Muscle of back (tissue), 13 donors: ENCODE data around the gene OR52E2. TPM values are rescaled to one million over a fixed set of nuclear protein-coding genes. Genes with fewer than 3 reads are reported as not detected.
"Not testable (repeated sequence)": the region's sequence is repeated elsewhere in the genome, so short reads cannot be mapped to it uniquely, and the experiment has no call there.

Source experiments
- DNase-seq, 3 donors: peaks; one replicate each; pipeline versions ENCODE4 v3.0.0 to v3.0.0-alpha.2; 2013
- long read RNA-seq, 9 donors: transcript quantifications; one replicate each; lab custom pipeline, GENCODE V29; 2026
- polyA plus RNA-seq, 10 donors: library from polyadenylated mRNA; unstranded; fragments of 120-200 nt; gene quantifications; one replicate each; pipeline ENCODE4 v1.2.1, GENCODE V29; 2013; ENCODE audit not compliant: insufficient read length in 10 of 10

The OR52E2 gene
- polyA plus RNA-seq: not detected
- long read RNA-seq, donor 1: 0 reads
- long read RNA-seq, donor 2: 0 reads
- long read RNA-seq, donor 3, partial matches to known transcripts: 0 of 1 reads
- long read RNA-seq, donor 3, other reads (novel, unspliced or antisense): 0 of 1 reads
- long read RNA-seq, donor 4: 0 reads
- long read RNA-seq, donor 5: 0 reads
- long read RNA-seq, donor 6: 0 reads
- long read RNA-seq, donor 7, partial matches to known transcripts: 0 of 1 reads
- long read RNA-seq, donor 7, other reads (novel, unspliced or antisense): 0 of 1 reads
- long read RNA-seq, donor 8: 0 reads
- long read RNA-seq, donor 9: 0 reads

DNA sequence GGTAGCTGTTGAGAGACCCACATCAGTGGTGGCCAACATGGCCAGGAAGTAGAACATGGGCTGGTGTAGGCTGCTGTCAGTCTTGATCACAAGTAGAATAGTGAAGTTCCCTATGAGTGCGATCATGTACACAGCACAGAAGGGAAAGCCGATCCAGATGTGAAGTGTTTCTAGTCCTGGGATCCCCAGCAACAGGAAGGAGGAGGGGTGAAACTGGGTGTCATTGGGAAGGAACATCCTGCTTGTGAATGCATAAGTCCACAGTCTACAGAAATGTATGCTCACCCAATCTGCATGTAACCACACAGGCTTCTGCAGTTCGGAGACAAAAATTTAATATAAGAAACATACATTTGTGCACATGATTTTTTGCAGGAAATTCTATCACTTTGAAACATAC lies at the start of gene OR52E2:
TSS of gene OR52E2 (minus strand) at position 237 of the 400 bp plus-strand sequence. CDS start at position 237, 0 bp downstream.
- no peak for DNase-seq

GRCh38 chr11:5107285-5107684 lies 47.9 kb upstream of the OR52E2 start:
- DNase-seq: no peak

- DNase-seq: no peak
These were observed 43.6 kb upstream of the OR52E2 start for GRCh38 chr11:5103066-5103465.

- DNase-seq: no peak
These were observed 42.8 kb upstream of the OR52E2 start for GRCh38 chr11:5102246-5102645.

DNA sequence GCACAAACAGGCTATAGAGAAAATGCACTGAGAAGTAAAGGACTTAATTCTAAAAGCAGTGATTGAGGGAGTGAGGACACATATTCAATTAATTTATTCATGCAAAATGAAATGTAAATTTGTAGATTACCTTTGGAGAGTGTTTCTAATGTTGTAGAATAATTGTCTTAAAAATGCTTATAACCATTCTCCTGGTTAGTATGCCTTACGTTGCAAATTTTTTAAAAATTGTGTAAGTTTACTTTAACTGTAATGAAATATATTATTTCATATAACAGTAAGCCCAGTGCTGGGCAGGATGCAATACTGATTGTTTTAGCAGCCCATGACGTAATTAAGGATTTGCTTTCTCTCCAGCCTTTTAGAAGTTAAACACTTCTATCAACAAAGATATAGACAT lies 36.6 kb upstream of the OR52E2 start:
- no peak for DNase-seq

DNA sequence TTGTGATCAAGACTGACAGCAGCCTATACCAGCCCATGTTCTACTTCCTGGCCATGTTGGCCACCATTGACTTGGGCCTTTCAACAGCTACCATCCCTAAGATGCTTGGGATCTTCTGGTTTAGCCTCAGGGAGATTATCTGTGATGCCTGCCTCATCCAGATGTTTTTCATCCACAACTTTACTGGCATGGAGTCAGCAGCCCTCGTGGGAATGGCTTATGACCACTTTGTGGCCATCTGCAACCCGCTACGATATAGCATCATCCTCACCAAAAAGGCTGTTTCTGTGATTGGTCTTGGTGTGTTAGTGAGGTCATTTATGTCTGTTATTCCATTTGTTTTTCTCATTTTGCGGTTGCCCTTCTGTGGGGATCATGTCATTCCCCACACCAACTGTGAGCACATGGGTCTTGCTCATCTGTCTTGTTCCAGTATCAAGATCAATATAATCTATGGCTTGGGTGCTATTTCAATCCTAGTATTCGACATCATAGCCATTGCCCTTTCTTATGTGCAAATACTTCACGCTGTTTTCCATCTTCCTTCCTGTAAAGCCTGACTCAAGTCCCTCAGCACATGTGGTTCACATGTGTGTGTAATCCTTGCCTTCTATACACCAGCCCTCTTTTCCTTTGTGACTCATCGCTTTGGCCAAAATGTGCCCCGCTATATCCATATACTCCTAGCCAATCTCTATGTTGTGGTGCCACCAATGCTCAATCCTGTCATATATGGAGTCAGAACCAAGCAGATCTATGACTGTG lies 33.6 kb upstream of the OR52E2 start:
- DNase-seq: no peak

DNA sequence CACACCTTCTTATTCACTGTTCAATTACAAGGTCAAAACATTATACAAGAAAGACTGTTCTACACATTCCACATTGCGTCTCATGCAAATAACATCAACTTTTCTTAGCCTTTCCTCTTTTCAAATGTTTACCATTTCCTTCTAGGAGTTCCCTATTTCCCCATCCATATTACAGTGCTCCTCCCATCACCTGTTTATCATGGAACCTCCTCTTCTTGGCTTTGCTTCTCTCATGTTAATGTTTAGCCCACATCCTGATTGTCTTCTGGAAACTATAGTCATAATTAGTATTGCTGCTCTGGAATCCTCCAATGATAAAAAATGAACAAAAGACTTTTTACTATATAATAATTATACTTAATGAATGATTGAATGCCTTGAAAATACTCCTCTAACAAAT lies 31.2 kb upstream of the OR52E2 start:
- no peak for DNase-seq

GRCh38 chr11:5088556-5088955 lies 29.1 kb upstream of the OR52E2 start:
- DNase-seq: no peak

GRCh38 chr11:5083602-5084001 lies 24.2 kb upstream of the OR52E2 start:
- DNase-seq: no peak

DNA sequence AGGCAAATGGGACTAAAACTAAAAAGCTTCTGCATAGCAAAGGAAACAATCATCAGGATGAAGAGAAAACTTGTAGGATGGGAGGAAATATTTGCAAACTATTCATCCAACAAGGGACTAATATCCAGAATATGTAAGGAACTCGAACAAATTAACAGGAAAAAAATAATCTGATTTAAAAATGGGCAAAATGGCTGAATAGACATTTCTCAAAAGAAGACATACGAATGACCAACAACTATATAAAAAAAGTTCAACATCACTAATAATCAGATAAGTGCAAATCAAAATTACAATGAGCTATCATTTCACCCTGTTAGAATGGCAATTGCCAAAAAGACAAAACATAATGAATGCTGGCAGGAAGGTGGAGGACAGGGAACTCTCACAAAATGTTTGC lies 22.0 kb upstream of the OR52E2 start:
- DNase-seq: no peak

GRCh38 chr11:5071799-5072198 lies 12.4 kb upstream of the OR52E2 start:
- no peak for DNase-seq

- no peak for DNase-seq
These were observed 9.8 kb upstream of the OR52E2 start, which contains the start of gene OR52E1 for GRCh38 chr11:5069272-5069671. Gene OR52E1 (plus strand): TSS chr11:5069572.

- DNase-seq: no peak
These were observed 5.6 kb upstream of the OR52E2 start for GRCh38 chr11:5065027-5065426.

DNA sequence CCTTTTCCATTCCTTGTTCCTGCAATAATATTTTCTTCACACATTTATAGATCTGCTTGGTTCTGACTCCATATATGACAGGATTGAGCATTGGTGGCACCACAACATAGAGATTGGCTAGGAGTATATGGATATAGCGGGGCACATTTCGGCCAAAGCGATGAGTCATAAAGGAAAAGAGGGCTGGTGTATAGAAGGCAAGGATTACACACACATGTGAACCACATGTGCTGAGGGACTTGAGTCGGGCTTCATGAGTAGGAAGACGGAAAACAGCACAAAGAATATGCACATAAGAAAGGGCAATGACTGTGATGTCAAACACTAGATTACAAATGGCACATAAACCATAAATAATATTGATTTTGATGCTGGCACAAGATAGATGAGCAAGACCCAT lies 748 bp downstream of the OR52E2 start:
- DNase-seq: not testable (repeated sequence)

- DNase-seq: no peak
These were observed 12.6 kb downstream of the OR52E2 start for GRCh38 chr11:5046754-5047330.

GRCh38 chr11:5046226-5046625 lies 13.2 kb downstream of the OR52E2 start, which contains the start of gene OR52J3:
Gene OR52J3 (plus strand): TSS chr11:5046526. CDS start chr11:5046526, 0 bp downstream.
- DNase-seq: no peak

- DNase-seq: peak in 1 of 3 donors; percentile 13
These were observed 16.0 kb downstream of the OR52E2 start for GRCh38 chr11:5043380-5043779.

DNA sequence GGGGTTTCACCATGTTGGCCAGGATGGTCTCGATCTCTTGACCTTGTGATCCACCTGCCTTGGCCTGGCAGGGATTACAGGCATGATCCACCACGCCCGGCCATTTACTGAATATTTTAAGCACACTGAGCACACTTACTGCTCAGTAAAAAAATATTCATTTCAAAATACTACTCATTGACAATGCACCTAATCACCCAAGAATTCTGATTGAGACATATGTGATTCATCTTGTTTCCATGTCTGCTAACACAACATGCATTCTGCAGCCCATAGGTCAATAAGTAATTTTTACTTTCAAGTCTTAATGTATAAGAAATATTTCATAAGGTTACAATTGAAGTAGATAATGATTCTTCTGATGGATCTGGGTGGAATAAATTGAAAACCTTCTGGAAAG lies 17.3 kb downstream of the OR52E2 start:
- no peak for DNase-seq

DNA sequence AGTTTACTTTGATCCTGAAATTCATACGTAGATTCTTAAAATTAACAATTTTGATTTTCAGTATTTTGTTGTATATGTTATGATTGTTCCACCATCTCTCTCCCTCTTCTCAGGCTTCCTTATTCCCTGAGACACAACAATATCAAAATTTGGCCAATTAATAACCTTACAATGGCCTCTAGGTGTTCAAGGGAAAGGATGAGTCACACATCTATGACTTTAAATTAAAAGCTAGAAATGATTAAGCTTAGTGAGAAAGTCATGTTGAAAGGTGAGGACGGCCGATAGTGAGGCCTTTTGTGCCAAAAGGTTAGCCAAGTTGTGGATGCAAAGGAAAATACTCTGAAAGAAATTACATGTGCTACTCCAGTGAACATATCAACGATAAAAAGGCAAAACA lies 18.6 kb downstream of the OR52E2 start:
- DNase-seq: no peak

GRCh38 chr11:5038341-5038740 lies 21.1 kb downstream of the OR52E2 start:
- DNase-seq: no peak

GRCh38 chr11:5037926-5038325 lies 21.5 kb downstream of the OR52E2 start:
- DNase-seq: no peak

DNA sequence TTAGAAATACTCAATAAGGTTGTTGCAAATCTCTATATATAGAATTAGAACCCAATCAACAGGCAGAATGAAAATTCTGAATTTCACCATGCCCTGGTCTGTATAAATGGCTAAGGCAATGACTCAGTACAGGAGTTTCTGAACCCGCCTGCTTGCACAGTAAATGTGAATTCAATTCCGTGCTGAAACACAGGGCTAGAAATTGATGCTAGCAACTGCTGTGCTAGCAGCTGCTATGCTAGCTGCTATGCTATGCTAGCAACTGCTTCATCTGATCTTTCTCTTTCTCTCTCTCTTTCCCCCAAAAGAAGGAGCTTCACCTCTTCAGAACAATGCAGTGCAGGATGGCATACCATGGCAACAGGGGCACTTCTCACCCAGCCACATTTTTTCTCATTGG lies 22.8 kb downstream of the OR52E2 start:
- DNase-seq: no peak

DNA sequence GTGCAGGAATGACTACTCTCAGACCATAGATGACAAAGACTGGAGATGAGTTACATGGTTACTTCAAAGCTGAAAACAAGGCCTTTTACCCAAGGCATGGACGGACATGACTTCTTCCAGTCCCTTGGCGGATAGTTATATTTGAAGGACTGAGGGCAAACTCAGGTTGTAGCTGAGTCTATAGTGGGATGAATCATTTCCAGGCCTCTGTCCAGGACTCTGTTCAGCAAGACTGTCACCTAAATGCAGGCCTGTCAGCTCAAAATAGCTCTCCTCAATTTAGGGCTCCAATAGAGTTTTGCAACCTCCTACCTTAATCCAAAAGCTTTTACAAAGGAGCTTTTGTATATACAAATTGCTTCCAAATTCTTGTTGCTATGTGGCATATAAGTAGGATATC lies 37.4 kb downstream of the OR52E2 start:
- DNase-seq: no peak
